ENCODE measurements around the gene LRBA. TPM values are rescaled to one million over a fixed set of nuclear protein-coding genes. Genes with fewer than 3 reads are reported as not detected.

Gene LRBA
- total RNA-seq, 1 experiment from 2014 or later, result 69.1 TPM

GRCh38 chr4:151038452-151039157 is 23.5 kb upstream of the LRBA start (continued):
- TF ChIP-seq CDX4 (CRISPR knock-in tag; IDR thresholded peaks at IDR 0.05; ENCODE audit: borderline replicate concordance), result no peak
- TF ChIP-seq TEAD4 (CRISPR knock-in tag; IDR thresholded peaks at IDR 0.05), result no peak
- no peak for TF ChIP-seq ZNF121 (CRISPR knock-in tag; IDR thresholded peaks at IDR 0.05)
- TF ChIP-seq KAT7 (CRISPR knock-in tag; IDR thresholded peaks at IDR 0.05; ENCODE audit: borderline replicate concordance), result no peak
- TF ChIP-seq USF2 (CRISPR knock-in tag; IDR thresholded peaks at IDR 0.05), result no peak

GRCh38 chr4:151035911-151036310 is 20.8 kb upstream of the LRBA start:
- CTCF ChIA-PET, result interaction anchor here (0.6 to 0.7 kb wide), 2 partner anchors 25 to 333 kb away, joined by 3 to 8 read pairs; no protein-coding TSS in a partner anchor
- no peak overlapping the region for H3K4me3 Mint-ChIP-seq
- H3K27me3 Mint-ChIP-seq (ENCODE audit: low read depth), result no peaks in the 10 kb centered on the region
- peaks cover 22% of the 10 kb centered on the region for H3K36me3 Mint-ChIP-seq
- DNase-seq (ENCODE audit: low spot score) (no peak), ATAC-seq (no peak)
- no peak overlapping the region for H3K27ac Mint-ChIP-seq
- POLR2A ChIA-PET, result no interaction called here
- peaks cover 19% of the 10 kb centered on the region for H3K4me1 Mint-ChIP-seq
- H3K9me3 Mint-ChIP-seq, result peaks cover 11% of the 10 kb centered on the region; the same call in 1 of the 2 replicates
- no peak for TF ChIP-seq IRF1 (CRISPR knock-in tag; IDR thresholded peaks at IDR 0.05)
- TF ChIP-seq HMGA2 (CRISPR knock-in tag; IDR thresholded peaks at IDR 0.05), result no peak
- no peak for TF ChIP-seq ZNF317 (CRISPR knock-in tag; IDR thresholded peaks at IDR 0.05; ENCODE audit: borderline replicate concordance, low read depth)
- TF ChIP-seq AR (CRISPR knock-in tag; IDR thresholded peaks at IDR 0.05), result no peak
- no peak for TF ChIP-seq ATF2 (CRISPR knock-in tag; IDR thresholded peaks at IDR 0.05; ENCODE audit: borderline replicate concordance, low read depth)
- TF ChIP-seq RELA (CRISPR knock-in tag; IDR thresholded peaks at IDR 0.05; ENCODE audit: borderline replicate concordance), result no peak
- TF ChIP-seq ZNF671 (CRISPR knock-in tag; IDR thresholded peaks at IDR 0.05), result no peak
- TF ChIP-seq CTCF (IDR thresholded peaks at IDR 0.05), result no peak
- TF ChIP-seq TEAD1 (CRISPR knock-in tag; IDR thresholded peaks at IDR 0.05), result no peak
- TF ChIP-seq CREM (CRISPR knock-in tag; IDR thresholded peaks at IDR 0.05), result no peak
- TF ChIP-seq MYBL2 (CRISPR knock-in tag; IDR thresholded peaks at IDR 0.05), result no peak
- TF ChIP-seq ZNF121 (CRISPR knock-in tag; IDR thresholded peaks at IDR 0.05), result no peak
- no peak for TF ChIP-seq TEAD4 (CRISPR knock-in tag; IDR thresholded peaks at IDR 0.05)
- TF ChIP-seq ZNF263 (CRISPR knock-in tag; IDR thresholded peaks at IDR 0.05; ENCODE audit: low read depth), result no peak
- TF ChIP-seq NR3C1 (CRISPR knock-in tag; conservative IDR thresholded peaks at IDR 0.05; ENCODE audit: low read depth), result no peak
- no peak for TF ChIP-seq ZNF423 (CRISPR knock-in tag; IDR thresholded peaks at IDR 0.05)
- TF ChIP-seq FOXP4 (CRISPR knock-in tag; IDR thresholded peaks at IDR 0.05), result no peak
- no peak for TF ChIP-seq MLX (CRISPR knock-in tag; IDR thresholded peaks at IDR 0.05)
